HG03354 (cell line): Measurements from ENCODE around the gene ADAMTS20.
A peak's percentile ranks its signal among the peaks of the same experiment; 100 is the strongest.
"Not testable (repeated sequence)": the region's sequence is repeated elsewhere in the genome, so short reads cannot be mapped to it uniquely, and the experiment has no call there.

ENCODE experiments used
- ATAC-seq: cut with Tn5 transposase; IDR thresholded peaks from one replicate; pipeline ENCODE4 v1.9.1; 2021; ENCODE audit warnings: mild to moderate bottlenecking; ENCODE audit not compliant: unreplicated experiment, poor library complexity, severe bottlenecking

Gene ADAMTS20

GRCh38 chr12:43370263-43370662, 181.7 kb downstream of the ADAMTS20 start:
- ATAC-seq = no peak

GRCh38 chr12:43362910-43363694, 188.9 kb downstream of the ADAMTS20 start:
- no peak for ATAC-seq

- ATAC-seq = no peak
Measured at GRCh38 chr12:43361031-43361710, 190.8 kb downstream of the ADAMTS20 start.

GRCh38 chr12:43360001-43360400, 192.0 kb downstream of the ADAMTS20 start:
- ATAC-seq = not testable (repeated sequence)

GRCh38 chr12:43357141-43357540, 194.9 kb downstream of the ADAMTS20 start:
- ATAC-seq = no peak

- ATAC-seq = no peak
Measured at GRCh38 chr12:43352001-43352400, 200.0 kb downstream of the ADAMTS20 start.

GRCh38 chr12:43349863-43350262, 202.1 kb downstream of the ADAMTS20 start:
- no peak for ATAC-seq

- no peak for ATAC-seq
Measured at GRCh38 chr12:43348221-43348620, 203.8 kb downstream of the ADAMTS20 start.

GRCh38 chr12:43347026-43347425, 205.0 kb downstream of the ADAMTS20 start:
- ATAC-seq = no peak

- ATAC-seq = no peak
Measured at GRCh38 chr12:43345023-43345422, 207.0 kb downstream of the ADAMTS20 start.

- not testable (repeated sequence) for ATAC-seq
Measured at GRCh38 chr12:43341785-43342313, 210.2 kb downstream of the ADAMTS20 start.

GRCh38 chr12:43338848-43339526, 213.0 kb downstream of the ADAMTS20 start:
- ATAC-seq = peak; percentile 44

GRCh38 chr12:43337571-43338444, 214.2 kb downstream of the ADAMTS20 start:
- ATAC-seq = peak; percentile 71

GRCh38 chr12:43336962-43337555, 214.9 kb downstream of the ADAMTS20 start:
- ATAC-seq = no peak

GRCh38 chr12:43333644-43334043, 218.4 kb downstream of the ADAMTS20 start:
- ATAC-seq = no peak

- ATAC-seq = no peak
Measured at GRCh38 chr12:43332977-43333640, 218.9 kb downstream of the ADAMTS20 start.

- no peak for ATAC-seq
Measured at GRCh38 chr12:43331935-43332334, 220.1 kb downstream of the ADAMTS20 start.

- ATAC-seq = no peak
Measured at GRCh38 chr12:43329375-43329774, 222.6 kb downstream of the ADAMTS20 start.

GRCh38 chr12:43325786-43326185, 226.2 kb downstream of the ADAMTS20 start:
- peak; percentile 70 for ATAC-seq
